HG03520 (cell line): Measurements from ENCODE around the gene MPRIP.
"Not testable (repeated sequence)": the region's sequence is repeated elsewhere in the genome, so short reads cannot be mapped to it uniquely, and the experiment has no call there.

ENCODE experiments used
- ATAC-seq: cut with Tn5 transposase; IDR thresholded peaks from one replicate; pipeline ENCODE4 v1.9.1; 2021; ENCODE audit warnings: mild to moderate bottlenecking, moderate library complexity; ENCODE audit not compliant: unreplicated experiment

Gene MPRIP

DNA sequence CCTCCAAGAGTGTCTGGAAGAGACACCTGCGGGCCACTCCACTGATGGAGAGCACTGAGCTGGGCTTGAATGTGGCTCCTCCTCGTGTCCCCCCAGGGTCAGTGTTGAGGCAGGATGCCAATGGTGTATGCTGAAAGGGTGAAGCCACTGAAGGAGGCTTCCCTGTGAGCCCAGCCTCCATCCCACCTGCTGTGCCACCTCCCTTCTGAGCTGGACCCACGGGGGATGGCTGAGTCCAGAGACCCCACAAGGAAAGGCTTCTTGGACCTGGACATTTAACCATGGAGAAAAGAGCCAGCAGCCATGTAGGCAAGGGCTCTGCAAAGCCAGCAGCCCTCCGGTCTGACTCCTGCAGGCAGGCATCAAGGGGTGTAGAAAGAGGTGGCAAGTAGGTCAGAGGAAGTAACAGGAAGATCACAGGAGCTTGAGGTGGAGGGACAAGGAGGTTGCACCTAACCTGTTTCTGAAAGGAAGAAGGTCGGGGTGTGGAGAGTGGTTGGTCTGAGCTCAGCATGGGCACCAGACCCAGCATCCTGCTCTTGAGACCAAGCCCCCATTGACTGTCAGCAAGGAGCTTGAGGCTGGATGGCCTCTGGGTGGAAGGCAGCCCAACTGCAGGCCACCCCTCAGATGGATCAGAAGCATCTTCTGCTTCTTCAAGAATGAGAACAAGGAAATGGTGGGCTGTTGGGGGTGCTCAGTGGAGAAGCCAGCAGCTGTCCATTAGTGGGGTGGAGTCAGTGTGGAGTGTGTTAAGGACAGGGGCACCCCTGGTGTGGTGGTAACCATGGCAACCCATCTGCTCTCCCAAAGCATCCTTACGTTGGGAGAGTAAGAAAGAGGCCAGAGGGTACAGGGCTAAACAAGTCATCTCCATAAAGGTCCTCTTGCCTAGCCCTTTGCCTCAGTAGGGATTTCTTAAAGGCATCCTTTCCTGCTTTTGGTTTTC is 83.2 kb downstream of the MPRIP start:
- no peak for ATAC-seq

- ATAC-seq, result no peak
These were observed 84.2 kb downstream of the MPRIP start for GRCh38 chr17:17126131-17127110.

- no peak for ATAC-seq
These were observed 84.9 kb downstream of the MPRIP start for GRCh38 chr17:17127156-17127555.

DNA sequence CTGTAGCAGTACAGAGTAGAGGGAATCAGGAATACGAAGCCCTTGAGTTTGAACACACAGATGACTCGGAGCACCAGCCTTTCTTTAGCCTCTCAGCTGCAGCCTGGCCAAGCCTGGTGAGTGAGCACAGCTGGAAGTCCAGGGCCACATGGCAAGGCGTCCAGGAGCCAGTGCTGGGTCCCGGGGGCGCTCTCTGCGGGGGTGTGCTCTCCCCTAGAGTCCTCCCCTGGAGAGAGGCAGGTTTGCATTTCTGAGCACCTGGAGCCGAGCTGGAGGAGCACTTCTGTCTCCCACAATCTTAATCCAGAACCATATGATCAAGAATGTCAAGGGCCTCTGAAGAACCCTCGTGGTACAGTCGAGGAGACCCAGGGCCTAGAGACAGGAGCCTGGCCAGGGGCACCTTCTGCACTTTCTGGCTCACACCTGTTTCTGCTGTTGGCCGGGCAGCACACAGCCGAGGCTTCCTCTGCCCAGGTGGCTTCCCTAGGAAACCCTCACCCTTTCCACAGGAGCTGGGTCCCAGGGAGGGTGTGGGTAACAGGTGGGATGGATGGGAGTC is 85.6 kb downstream of the MPRIP start:
- no peak for ATAC-seq

- ATAC-seq, result no peak
These were observed 86.3 kb downstream of the MPRIP start for GRCh38 chr17:17128476-17129075.

DNA sequence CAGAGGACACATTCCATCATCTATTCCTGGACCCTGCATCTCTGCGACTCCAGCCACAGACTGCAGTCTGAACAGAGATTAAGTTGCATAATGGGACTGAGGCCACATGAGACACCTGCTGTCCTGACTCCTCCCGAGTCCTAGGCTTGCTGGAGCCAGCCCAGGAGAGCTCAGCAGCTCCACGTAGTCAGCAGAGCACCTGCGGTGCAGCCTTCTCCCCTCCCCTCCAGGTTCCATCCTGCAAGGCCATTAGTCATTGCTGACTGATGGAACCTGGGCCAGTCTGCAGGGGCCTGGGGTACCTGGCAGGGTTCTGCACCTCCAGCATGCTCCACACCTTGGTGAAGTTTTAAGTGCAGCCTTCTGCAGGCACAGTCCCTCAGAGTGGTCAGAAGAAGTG is 87.2 kb downstream of the MPRIP start:
- no peak for ATAC-seq

DNA sequence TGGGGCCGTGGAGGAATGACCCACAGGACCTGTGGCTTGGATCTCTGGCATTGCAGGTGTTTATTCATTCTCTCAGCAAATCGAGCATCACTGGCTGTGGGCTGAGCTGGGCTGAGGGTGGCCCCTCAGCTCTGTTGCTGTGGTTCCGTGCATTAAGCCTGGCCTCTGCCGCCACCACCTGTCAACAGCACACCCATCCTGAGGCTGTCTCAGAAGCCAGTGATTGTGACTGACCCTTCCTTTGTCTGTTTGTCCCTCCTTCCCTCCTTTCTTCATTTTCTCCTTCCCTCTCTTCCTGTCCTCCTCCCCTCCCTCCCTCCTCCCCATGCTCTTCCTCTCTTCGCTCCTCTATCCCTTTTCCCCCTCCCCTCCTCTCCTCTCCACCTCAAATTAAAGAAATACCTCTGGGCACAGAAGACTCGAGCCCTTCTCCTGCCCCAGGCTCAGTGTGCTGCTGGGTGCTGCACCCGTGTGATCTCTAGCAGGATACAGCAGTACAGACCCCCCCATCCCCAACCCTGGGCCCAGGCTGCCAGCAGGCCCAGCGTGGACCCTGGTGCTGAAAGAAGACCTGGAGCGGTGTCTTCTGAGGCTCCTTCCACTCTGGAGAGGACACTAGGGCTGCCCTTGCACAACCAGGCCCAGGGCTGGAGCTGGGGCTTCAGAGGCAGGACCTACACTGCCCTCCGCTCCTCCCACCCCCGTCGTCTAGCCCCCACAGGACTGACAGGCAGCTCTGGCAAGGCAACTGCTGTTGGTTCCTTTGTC is 88.0 kb downstream of the MPRIP start:
- ATAC-seq, result no peak

DNA sequence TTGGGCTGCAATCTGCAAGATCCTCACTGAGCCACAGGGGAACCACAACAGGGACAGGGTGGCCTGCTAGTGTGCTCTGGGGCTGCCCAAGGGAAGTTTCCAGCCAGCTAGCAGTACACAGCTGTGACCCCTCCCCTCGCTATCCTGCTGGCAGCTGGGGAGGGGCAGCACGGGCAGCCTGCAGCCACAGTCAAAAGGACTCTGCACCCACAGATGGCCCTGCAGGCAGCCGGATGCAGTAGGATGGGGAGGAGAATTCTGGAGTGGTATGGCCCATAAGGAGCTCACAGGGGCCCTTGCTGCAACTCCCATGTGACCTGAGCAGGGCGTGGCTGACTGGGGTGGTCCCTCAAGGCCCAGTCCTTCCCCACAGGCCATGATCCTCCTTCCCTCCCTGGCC is 89.6 kb downstream of the MPRIP start:
- ATAC-seq, result no peak

GRCh38 chr17:17132746-17133145 is 90.5 kb downstream of the MPRIP start:
- ATAC-seq, result no peak

- ATAC-seq, result no peak
These were observed 92.0 kb downstream of the MPRIP start for GRCh38 chr17:17134051-17134956.

GRCh38 chr17:17134957-17135333 is 92.7 kb downstream of the MPRIP start:
- ATAC-seq, result no peak

DNA sequence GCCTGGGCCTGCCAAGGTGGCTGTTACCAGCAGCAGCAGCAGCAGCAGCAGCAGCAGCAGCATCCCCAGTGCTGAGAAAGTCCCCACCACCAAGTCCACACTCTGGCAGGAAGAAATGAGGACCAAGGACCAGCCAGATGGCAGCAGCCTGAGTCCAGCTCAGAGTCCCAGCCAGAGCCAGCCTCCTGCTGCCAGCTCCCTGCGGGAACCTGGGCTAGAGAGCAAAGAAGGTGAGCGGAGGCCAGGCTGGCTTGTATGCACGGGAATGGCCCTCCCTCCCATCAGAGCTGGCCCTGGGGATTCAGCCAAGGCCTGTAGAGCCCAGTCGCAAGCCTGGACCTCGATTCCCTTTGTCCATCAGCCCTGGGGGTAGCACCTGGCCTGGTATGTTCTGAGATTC is 94.0 kb downstream of the MPRIP start:
- not testable (repeated sequence) for ATAC-seq

- ATAC-seq, result no peak
These were observed 95.7 kb downstream of the MPRIP start for GRCh38 chr17:17137731-17138585.

GRCh38 chr17:17139972-17140589 is 97.8 kb downstream of the MPRIP start:
- no peak for ATAC-seq

DNA sequence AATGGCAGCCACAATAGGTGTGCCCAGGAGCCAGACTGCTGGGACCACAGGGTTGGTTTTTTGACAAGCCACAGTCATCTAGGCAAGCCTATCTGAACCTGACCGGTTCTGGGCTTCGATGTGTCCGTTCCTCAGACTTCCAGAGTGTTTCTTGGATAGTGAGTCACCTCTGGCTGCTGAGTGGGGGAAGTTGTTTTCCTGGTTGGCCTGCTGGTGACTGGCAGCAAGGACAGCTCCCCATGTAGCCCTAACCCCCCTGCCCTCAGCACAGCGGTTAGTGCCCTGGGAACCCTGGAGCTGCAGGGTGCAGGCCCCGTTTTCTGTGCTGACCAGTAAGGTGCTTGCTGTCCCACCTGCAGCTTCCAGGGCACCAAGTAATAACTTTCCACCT is 98.3 kb downstream of the MPRIP start:
- ATAC-seq, result no peak

GRCh38 chr17:17141279-17141678 is 99.0 kb downstream of the MPRIP start:
- no peak for ATAC-seq

DNA sequence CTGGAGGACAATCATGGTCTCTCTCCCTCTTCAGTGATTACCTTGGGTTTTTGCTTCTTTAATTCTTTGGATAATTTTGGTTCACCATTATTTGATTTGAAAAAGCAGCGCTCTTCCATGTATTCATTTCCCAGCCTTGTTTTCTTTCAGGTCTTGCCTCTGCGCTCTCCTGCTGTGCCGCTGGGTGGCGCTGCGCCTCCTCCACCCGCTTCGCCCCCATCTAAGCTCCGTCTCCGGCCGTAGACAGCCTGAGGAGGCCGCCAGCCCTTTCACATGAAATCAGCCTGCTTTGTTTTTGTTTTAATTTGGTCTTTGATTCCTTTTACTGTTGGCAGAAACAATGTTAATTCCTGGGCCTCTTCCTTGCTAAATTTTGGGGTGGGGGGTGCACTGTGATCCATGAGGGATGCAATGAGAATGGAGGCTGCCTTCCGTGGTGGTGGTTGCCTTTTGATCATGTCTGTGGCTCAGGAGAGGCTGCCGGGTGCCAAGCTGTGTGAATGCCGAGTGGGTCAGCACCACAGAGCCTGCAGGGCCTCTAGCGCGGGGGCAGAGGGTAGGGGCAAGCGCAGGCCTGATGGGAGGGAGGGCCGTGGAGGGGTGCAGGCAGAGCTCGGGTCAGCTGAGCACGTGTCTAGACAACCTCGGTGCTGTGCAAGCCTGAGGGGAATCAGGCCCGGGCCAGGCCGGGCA is 99.7 kb downstream of the MPRIP start:
- no peak for ATAC-seq
